ENCODE results near the gene SUMO3. TPM values are rescaled to one million over a fixed set of nuclear protein-coding genes. Genes with fewer than 3 reads are reported as not detected.

The SUMO3 gene
- total RNA-seq, 1 experiment from 2014 or later = 82.9 TPM

- Histone ChIP-seq H3K4ac (ENCODE audit: low read depth, low read length) (no peak overlapping the region), H3K18ac (ENCODE audit: insufficient read length, low read depth, low read length) (no peak overlapping the region), H3K27ac (ENCODE audit: insufficient read length, low read depth, low read length) (no peak overlapping the region), H3K4me2 (ENCODE audit: insufficient read depth, insufficient read length, low read length) (no peak overlapping the region), H4K5ac (ENCODE audit: insufficient read length, low read depth, low read length) (no peak overlapping the region), H2BK120ac (ENCODE audit: low read depth, low read length, poor library complexity, severe bottlenecking) (no peak overlapping the region), H2AK5ac (ENCODE audit: insufficient read length, low read length) (no peak overlapping the region), H3K23me2 (ENCODE audit: insufficient read length, low read depth, low read length, poor library complexity, severe bottlenecking) (peaks cover 13% of the 10 kb centered on the region), H3K4me1 (ENCODE audit: insufficient read depth, low read length) (no peaks in the 10 kb centered on the region), H3K9ac (ENCODE audit: extremely low read depth, insufficient read length, low read length) (no peak overlapping the region), H3K9me3 (ENCODE audit: control insufficient read depth, low read depth, low read length) (no peaks in the 10 kb centered on the region), H2AFZ (ENCODE audit: low read length) (no peak overlapping the region), H2BK12ac (ENCODE audit: insufficient read length, low read depth, low read length) (no peak overlapping the region), H3K79me2 (ENCODE audit: insufficient read depth, low read length) (peaks cover 11% of the 10 kb centered on the region; the same call in 1 of the 2 replicates), H3K79me1 (ENCODE audit: insufficient read depth, low read depth, low read length, poor library complexity, severe bottlenecking) (no peaks in the 10 kb centered on the region), H2BK15ac (ENCODE audit: low read depth, low read length) (no peak overlapping the region), H4K91ac (ENCODE audit: insufficient read length, low read depth, low read length) (no peak overlapping the region), H3K56ac (ENCODE audit: insufficient read length, low read depth, low read length) (no peak overlapping the region), H3T11ph (ENCODE audit: low read length) (no peak overlapping the region), H3K23ac (ENCODE audit: insufficient read length, low read depth, low read length) (no peak overlapping the region), H4K20me1 (ENCODE audit: control insufficient read depth, insufficient read depth, insufficient read length) (no peaks in the 10 kb centered on the region), H3K14ac (ENCODE audit: insufficient read depth, low read length) (no peak overlapping the region), H4K8ac (replicated peaks; ENCODE audit: insufficient read length, low read depth, low read length) (no peak overlapping the region), H3K27me3 (ENCODE audit: insufficient read depth, low read length) (no peaks in the 10 kb centered on the region), H2BK20ac (ENCODE audit: low read depth, low read length, poor library complexity, severe bottlenecking) (no peak overlapping the region), H2BK5ac (ENCODE audit: insufficient read length, low read length) (no peak overlapping the region)
- WGBS (ENCODE audit: extremely low coverage, insufficient read length, low lambda C conversion rate) = no CpG with 5 or more reads among the region's 3 CpGs
- Mint-ChIP-seq H3K27me3 (ENCODE audit: low read depth) (no peaks in the 10 kb centered on the region), H3K4me1 (peaks cover 21 to 23% of the 10 kb centered on the region in 2 experiments), H3K36me3 (ENCODE audit: insufficient read depth in 1 of 3, low read depth in 3 of 3) (peaks cover 14 to 60% (median 44%) of the 10 kb centered on the region in 3 experiments; a peak in 6 of 7 replicates), H3K27ac (no peak overlapping the region), H3K4me3 (no peak overlapping the region), H3K9me3 (no peaks in the 10 kb centered on the region)
- no peak for TF ChIP-seq CTCF (conservative IDR thresholded peaks at IDR 0.05)
- no peak for DNase-seq
Observed at GRCh38 chr21:44803651-44804050, 14.2 kb downstream of the SUMO3 start.
